LNCaP clone FGC (cell line): ENCODE results near the gene IRX4.

ENCODE experiments used
- DNase-seq: peaks from one replicate; pipeline ENCODE4 v3.0.0-alpha.2; 2011; ENCODE audit warnings: low read depth
- H3K4me3 ChIP-seq: 2 replicates; pipeline ENCODE4 v1.5.1; 2011; ENCODE audit warnings: mild to moderate bottlenecking, low read depth, low read length, control low read depth
- TF ChIP-seq, protein P1 (sequence below): IDR thresholded peaks from 2 replicates; pipeline ENCODE4 v1.5.1; 2012; ENCODE audit warnings: mild to moderate bottlenecking; ENCODE audit not compliant: control insufficient read depth, insufficient read depth; ENCODE audit errors: extremely low read depth

IRX4 gene

DNA sequence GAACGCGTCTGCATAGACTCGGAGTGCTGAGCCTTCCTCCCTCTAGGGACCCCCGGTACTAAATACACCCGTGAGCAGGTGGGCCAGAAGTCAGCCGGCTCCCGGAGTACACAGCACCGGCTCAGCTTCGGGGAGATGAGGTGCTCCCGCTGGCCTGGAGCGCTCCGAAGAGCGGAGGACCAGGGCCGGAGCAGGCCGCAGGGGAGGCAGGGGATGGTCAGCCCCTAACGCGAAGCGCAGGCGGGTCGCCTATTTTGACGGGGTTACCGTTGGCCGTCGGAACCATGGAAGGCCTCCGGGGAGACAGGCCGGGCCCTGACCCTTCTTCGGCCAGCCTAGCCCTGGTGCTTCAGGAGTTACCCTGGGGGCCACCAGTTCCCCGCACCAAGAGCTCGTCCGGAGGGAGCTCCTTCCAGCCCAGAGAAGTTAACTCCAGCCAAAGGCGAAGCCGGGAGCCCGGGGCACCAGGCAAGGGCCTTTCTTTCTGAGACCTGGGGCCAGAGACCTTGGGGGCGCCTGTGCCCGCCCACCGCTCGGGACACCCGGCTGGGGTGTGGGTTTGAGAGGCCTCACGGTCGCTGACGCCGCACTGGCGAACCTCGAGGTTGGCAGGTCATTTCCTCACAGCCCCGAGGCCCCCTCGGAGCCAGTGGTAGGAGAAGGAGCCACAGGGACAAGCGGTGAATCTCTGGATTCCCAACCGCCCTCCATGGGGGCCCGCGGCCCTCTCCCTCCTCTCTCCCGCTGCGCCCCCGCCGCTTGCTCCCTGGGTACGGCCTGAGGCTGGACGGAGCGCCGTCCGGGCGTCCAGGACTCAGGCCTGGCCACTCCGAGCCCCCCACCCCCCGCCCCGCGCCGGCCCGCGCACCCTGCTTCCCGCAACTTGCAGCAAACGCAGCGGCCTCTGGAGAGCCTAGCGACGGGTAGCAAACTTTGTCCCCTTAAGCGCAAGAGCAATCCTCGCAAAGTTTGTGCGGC is 3.4 kb upstream of the IRX4 start:
- TF ChIP-seq, protein P1, sequence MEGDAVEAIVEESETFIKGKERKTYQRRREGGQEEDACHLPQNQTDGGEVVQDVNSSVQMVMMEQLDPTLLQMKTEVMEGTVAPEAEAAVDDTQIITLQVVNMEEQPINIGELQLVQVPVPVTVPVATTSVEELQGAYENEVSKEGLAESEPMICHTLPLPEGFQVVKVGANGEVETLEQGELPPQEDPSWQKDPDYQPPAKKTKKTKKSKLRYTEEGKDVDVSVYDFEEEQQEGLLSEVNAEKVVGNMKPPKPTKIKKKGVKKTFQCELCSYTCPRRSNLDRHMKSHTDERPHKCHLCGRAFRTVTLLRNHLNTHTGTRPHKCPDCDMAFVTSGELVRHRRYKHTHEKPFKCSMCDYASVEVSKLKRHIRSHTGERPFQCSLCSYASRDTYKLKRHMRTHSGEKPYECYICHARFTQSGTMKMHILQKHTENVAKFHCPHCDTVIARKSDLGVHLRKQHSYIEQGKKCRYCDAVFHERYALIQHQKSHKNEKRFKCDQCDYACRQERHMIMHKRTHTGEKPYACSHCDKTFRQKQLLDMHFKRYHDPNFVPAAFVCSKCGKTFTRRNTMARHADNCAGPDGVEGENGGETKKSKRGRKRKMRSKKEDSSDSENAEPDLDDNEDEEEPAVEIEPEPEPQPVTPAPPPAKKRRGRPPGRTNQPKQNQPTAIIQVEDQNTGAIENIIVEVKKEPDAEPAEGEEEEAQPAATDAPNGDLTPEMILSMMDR = no peak
- H3K4me3 ChIP-seq = no peak overlapping the region
- DNase-seq = no peak

DNA sequence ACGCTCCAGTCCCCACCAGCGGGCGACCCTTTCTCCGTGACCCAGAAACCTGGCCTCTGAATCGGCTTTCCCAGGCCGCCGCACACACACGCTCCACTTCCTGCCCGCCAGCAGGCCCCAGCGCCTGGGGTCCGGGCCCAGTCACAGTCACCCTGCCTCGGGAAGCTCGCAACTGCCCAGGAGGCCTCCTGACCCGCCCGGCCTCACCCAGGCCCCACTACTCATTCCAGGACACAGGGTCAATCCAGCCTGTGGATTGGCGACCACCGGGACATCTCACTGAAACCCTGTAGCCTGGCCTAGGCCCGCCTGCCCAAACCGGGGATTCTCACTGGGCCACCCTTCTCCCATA is 2.7 kb upstream of the IRX4 start:
- H3K4me3 ChIP-seq = no peak overlapping the region
- no peak for DNase-seq
- TF ChIP-seq, protein P1 = no peak

GRCh38 chr5:1884678-1885403 is 2.1 kb upstream of the IRX4 start:
- TF ChIP-seq, protein P1 = no peak
- DNase-seq = no peak
- H3K4me3 ChIP-seq = no peak overlapping the region

DNA sequence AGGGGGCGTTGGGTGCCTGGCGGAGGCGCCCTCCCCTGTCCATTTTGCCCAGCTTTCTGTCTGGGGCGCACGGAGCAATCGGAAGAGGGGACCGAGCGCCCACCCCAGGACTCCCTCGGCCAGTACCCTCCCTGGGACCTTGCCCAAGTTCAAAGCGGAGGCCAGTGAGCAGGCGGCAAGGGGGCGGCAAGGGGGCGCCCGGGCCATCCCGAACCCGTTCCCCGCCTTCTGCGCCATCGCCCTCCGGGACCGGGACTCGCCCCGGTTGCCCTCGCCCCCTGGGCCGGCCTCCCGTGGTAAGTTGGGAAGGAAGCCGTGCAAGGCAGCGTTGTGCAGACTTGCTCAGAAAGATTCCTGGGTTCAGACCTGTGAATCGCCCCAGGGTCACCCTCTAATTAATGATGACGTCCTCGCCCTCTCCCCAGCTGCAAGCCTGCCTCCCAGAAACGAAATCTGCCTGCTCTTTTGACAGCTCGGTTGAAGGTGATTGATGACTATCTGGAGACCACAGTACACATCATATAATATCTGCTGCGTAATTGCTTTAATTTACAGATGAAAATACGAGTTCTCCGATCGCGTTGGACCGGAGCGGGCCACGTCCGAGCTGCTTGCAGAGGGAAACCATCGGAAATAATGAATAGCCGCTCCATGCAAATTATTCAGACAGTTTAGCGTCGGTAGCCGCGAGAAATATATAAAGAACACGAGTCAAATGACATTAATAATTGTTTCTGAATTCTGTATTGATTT is 1.4 kb upstream of the IRX4 start:
- no peak for DNase-seq
- TF ChIP-seq, protein P1 = no peak
- H3K4me3 ChIP-seq = peak overlapping the region; percentile 75

GRCh38 chr5:1883120-1883924 is 597 bp upstream of the IRX4 start:
- no peak for DNase-seq
- H3K4me3 ChIP-seq = peak overlapping the region; percentile 75
- TF ChIP-seq, protein P1 = peak; percentile 39

- DNase-seq = no peak
- H3K4me3 ChIP-seq = peak overlapping the region; percentile 75
- TF ChIP-seq, protein P1 = no peak
Measured at GRCh38 chr5:1881731-1882336, 891 bp downstream of the IRX4 start.
